ENCODE data around the gene LDAH. TPM values are rescaled to one million over a fixed set of nuclear protein-coding genes. Genes with fewer than 3 reads are reported as not detected.

Gene LDAH
- total and polyA plus RNA-seq, 2 donors (not counting 3 experiments of a cell fraction or from before 2014, with no cell fraction given): 12.3 to 24.0 TPM

DNA sequence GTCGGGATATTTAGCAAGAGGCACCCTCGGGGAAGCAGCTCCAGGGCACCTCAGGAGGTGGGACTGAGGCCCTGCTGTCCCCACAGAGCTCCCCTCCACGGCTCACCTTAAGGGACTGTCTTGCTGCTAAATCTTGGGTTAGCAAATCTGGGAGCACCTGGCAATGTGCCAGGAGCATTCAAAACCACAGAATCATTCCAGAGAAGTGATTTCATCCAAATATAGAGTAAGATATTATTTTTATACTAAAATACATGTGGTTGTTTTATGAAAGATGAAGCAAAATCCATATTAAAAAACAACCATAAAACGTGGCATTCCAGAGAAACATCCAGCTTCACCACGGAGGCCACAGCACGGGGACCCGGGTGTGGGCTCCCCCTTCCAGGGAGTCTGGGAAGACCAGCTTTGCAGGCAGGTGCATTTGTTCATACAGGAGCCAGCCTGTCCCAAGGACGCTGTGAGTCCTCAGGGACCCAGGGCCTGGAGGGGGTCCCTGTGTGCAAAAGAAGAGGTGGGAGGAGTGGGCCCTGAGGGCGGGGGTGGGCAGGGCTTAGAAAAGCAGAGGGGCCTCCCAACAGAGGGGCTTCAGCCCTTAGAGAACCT is 188.3 kb downstream of the LDAH start:
- TF ChIP-seq, protein P1, sequence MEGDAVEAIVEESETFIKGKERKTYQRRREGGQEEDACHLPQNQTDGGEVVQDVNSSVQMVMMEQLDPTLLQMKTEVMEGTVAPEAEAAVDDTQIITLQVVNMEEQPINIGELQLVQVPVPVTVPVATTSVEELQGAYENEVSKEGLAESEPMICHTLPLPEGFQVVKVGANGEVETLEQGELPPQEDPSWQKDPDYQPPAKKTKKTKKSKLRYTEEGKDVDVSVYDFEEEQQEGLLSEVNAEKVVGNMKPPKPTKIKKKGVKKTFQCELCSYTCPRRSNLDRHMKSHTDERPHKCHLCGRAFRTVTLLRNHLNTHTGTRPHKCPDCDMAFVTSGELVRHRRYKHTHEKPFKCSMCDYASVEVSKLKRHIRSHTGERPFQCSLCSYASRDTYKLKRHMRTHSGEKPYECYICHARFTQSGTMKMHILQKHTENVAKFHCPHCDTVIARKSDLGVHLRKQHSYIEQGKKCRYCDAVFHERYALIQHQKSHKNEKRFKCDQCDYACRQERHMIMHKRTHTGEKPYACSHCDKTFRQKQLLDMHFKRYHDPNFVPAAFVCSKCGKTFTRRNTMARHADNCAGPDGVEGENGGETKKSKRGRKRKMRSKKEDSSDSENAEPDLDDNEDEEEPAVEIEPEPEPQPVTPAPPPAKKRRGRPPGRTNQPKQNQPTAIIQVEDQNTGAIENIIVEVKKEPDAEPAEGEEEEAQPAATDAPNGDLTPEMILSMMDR (IDR thresholded peaks at IDR 0.05; ENCODE audit: extremely low read depth in 1 of 2, insufficient read depth in 1 of 2, low read depth in 1 of 2, low read length in 2 of 2): no peak
- TF ChIP-seq FOS (IDR thresholded peaks at IDR 0.05; ENCODE audit: borderline replicate concordance, insufficient read depth, low read length) (no peak), MYC (IDR thresholded peaks at IDR 0.05; ENCODE audit: low read depth, low read length) (no peak), EZH2 (IDR thresholded peaks at IDR 0.05; ENCODE audit: borderline replicate concordance, low read depth, low read length, severe bottlenecking) (no peak), GATA2 (IDR thresholded peaks at IDR 0.05; ENCODE audit: insufficient read depth, insufficient read length, low read depth, low read length) (no peak), POLR2AphosphoS5 (IDR thresholded peaks at IDR 0.05; ENCODE audit: insufficient read depth, low read depth, low read length) (no peak), JUN (IDR thresholded peaks at IDR 0.05; ENCODE audit: borderline replicate concordance, insufficient read depth, insufficient read length, low read depth) (no peak), POLR2A (IDR thresholded peaks at IDR 0.05; ENCODE audit: low read depth, low read length) (no peak)
- TF ChIP-seq, protein P2, sequence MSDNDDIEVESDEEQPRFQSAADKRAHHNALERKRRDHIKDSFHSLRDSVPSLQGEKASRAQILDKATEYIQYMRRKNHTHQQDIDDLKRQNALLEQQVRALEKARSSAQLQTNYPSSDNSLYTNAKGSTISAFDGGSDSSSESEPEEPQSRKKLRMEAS (IDR thresholded peaks at IDR 0.05; ENCODE audit: insufficient read depth, insufficient read length): no peak
- H3K9ac ChIP-seq (replicated peaks; ENCODE audit: extremely low read depth, insufficient read depth, low read length): peak overlapping the region; percentile 82
- BruUV-seq (replicated peaks): no TSS peak
- no peaks in the 10 kb centered on the region for H4K20me1 ChIP-seq (replicated peaks; ENCODE audit: control insufficient read depth, extremely low read depth, insufficient read depth, low read length)
- H3K4me1 ChIP-seq (ENCODE audit: control insufficient read depth, extremely low read depth, insufficient read depth, low read length): peaks cover 20% of the 10 kb centered on the region
- dilution Hi-C loops (cut with MboI; ENCODE audit: extremely low pct_ligation_motif_present, low sequenced_read_pairs): loop anchor here (10.0 kb wide), 1 partner anchor 190 kb away; the partner anchor contains the start of gene RHOB
- no peaks in the 10 kb centered on the region for H3K79me2 ChIP-seq (ENCODE audit: control insufficient read depth, insufficient read depth, low read length)
- ChIA-PET CTCF (interaction anchor here (0.9 to 5.5 kb wide), 21 partner anchors 8 to 308 kb away, joined by 3 to 86 read pairs (median 10); partner anchors contain the start of genes HS1BP3 and RHOB), POLR2A (interaction anchor here (0.8 to 2.9 kb wide), 6 partner anchors 61 to 193 kb away, joined by 3 to 50 read pairs (median 10); partner anchors contain the start of gene RHOB)
- intact Hi-C loops (cut with micrococcal nuclease): loop anchor here (1.0 kb wide), 11 partner anchors 16 to 255 kb away; no protein-coding TSS in a partner anchor
- DNase-seq (ENCODE audit: low read depth, low spot score): no peak
- no peaks in the 10 kb centered on the region for H3K9me1 ChIP-seq (replicated peaks; ENCODE audit: control insufficient read depth, extremely low read depth, insufficient read depth, low read length)
- H3K27ac ChIP-seq (ENCODE audit: insufficient read depth, low read depth, low read length): peak overlapping the region; percentile 72
- no peak for FAIRE-seq
- H3K4me2 ChIP-seq (ENCODE audit: insufficient read depth, low read length): no peak overlapping the region
- no peak overlapping the region for H2AFZ ChIP-seq (ENCODE audit: low read depth, low read length)
- H3K27me3 ChIP-seq (ENCODE audit: control insufficient read depth in 2 of 2, insufficient read depth in 2 of 2, low read length in 2 of 2): no peaks in the 10 kb centered on the region
- H3K9me3 ChIP-seq (replicated peaks; ENCODE audit: control insufficient read depth, insufficient read depth, low read length): no peaks in the 10 kb centered on the region
- H3K36me3 ChIP-seq (ENCODE audit: control insufficient read depth in 2 of 2, extremely low read depth in 1 of 2, insufficient read depth in 2 of 2, low read length in 2 of 2): peaks cover 0 to 9% of the 10 kb centered on the region in 2 experiments
- H3K4me3 ChIP-seq (replicated peaks in 1 of 3; ENCODE audit: insufficient read depth in 1 of 3, low read depth in 1 of 3, low read length in 3 of 3): no peak overlapping the region

Other genes with a start within 250 kb of the LDAH start
- gene HS1BP3, start 172.0 kb downstream of the LDAH start, total RNA-seq: 27.8 and 33.1 TPM in 2 replicates
- 27.4 and 36.3 TPM in 2 replicates for gene HS1BP3, start 172.0 kb downstream of the LDAH start, polyA plus RNA-seq
- 1.1 and 3.7 TPM in 2 replicates for gene GDF7, start 156.0 kb downstream of the LDAH start, total RNA-seq
- gene GDF7, start 156.0 kb downstream of the LDAH start, polyA plus RNA-seq: 3.9 and 4.1 TPM in 2 replicates
- 0.09 and 0.25 TPM in 2 replicates for gene APOB, start 221.0 kb upstream of the LDAH start, total RNA-seq
- gene APOB, start 221.0 kb upstream of the LDAH start, polyA plus RNA-seq: 0.06 and 0.07 TPM in 2 replicates

Data from endothelial cell of umbilical vein (primary cell).